HG03469 (cell line): ENCODE data around the gene TNRC18.
"Not testable (repeated sequence)": the region's sequence is repeated elsewhere in the genome, so short reads cannot be mapped to it uniquely, and the experiment has no call there.

Experiments
- ATAC-seq: cut with Tn5 transposase; IDR thresholded peaks from one replicate; pipeline ENCODE4 v1.9.1; 2021; ENCODE audit warnings: mild to moderate bottlenecking, moderate library complexity, moderate number of reproducible peaks; ENCODE audit not compliant: unreplicated experiment

The TNRC18 gene

DNA sequence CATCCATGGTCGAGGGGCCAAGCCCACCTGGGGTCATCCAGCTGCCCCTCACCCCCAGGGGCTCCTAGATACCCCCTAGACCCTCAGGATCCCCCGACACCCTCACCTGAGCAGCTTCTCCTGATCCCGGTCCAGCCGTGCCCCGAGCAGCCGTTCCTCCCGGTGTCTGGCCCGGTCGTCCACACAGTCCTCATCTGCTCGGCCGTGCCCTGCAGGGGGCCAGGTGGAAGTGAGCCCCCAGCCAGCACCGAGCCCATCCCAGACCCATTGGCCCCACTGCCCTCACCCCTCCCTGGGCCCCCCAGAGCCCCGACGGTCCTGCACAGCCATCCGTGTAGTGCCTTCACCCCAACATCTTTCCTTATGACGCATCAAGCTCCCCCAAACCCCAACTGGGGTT lies 45.8 kb downstream of the TNRC18 start:
- no peak for ATAC-seq

DNA sequence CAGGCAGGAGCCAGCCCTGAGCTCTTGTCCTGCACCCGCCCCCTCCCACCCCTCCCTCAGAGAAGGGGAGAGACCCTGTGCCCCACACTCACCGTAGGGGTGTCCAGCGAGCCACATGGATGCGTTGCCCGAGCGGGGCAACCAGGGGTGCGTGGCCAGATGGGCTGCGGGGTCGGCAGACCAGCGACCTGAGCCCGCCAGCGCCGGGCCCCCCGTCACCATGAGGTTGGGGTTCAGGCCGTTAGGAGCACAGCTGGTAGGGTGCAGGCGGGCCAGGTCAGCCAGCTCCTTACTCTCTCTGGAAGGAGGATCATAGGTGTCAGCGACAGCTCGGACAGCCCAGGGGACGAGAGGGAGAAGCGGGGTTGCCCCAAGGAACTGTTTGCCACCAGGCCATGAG lies 46.4 kb downstream of the TNRC18 start:
- ATAC-seq: no peak

DNA sequence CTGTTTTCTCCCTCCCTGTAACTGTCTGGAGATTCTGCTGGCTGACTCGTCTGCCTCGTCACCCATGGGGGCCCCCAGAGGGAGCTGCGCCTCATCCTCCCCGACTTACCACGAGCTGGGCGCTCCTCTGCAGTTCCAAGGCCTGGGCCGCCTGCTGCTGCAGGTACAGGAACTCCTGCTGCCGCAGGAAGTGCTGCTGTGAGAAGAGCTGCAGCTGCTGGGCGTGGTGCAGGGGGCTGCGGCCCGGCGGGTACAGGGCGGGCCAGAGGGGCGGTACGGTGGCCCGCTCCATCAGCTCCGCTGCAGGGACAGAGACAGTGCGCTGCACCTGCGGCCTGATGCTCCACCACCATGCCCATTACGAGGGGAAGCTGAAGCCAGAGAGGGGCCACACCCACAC lies 47.7 kb downstream of the TNRC18 start:
- no peak for ATAC-seq

DNA sequence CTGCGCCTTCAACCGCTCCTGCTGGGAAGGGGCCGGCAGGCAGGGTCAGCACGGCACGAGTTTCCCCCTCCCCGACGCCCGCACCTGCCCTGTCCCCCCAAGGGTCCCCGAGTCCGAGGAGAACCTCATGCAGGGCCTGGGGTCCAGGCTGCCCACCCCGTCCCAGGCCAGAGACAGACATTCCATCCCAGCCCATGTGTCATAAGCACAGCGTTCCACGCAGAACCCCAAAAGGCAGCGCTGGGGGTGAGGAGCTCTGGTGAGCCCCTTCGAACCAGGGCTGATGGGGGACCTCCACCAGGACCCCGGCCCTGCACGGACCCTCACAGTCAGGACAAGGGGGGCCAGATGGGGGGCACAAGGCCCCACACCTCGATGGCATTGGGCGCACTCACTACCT lies 49.2 kb downstream of the TNRC18 start:
- no peak for ATAC-seq

DNA sequence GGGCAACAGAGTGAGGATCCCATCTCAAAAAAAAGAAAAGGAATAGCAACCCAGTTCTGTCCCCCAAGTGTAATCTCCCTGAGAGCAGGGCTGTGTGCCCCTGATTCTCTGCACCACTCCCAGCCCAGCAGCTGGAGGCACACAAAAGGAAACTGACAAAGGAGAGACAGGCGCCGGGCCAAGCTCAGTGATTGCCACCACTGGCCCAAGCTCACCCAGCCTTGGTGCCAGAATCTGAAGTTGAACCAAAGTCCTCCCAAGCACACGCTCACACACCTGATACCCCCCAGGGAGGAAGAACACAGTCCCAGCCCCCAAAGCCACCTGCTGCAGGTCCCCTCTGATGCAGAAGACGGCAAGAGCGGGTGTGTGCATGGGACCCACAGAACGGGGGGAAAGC lies 50.3 kb downstream of the TNRC18 start:
- ATAC-seq: no peak

DNA sequence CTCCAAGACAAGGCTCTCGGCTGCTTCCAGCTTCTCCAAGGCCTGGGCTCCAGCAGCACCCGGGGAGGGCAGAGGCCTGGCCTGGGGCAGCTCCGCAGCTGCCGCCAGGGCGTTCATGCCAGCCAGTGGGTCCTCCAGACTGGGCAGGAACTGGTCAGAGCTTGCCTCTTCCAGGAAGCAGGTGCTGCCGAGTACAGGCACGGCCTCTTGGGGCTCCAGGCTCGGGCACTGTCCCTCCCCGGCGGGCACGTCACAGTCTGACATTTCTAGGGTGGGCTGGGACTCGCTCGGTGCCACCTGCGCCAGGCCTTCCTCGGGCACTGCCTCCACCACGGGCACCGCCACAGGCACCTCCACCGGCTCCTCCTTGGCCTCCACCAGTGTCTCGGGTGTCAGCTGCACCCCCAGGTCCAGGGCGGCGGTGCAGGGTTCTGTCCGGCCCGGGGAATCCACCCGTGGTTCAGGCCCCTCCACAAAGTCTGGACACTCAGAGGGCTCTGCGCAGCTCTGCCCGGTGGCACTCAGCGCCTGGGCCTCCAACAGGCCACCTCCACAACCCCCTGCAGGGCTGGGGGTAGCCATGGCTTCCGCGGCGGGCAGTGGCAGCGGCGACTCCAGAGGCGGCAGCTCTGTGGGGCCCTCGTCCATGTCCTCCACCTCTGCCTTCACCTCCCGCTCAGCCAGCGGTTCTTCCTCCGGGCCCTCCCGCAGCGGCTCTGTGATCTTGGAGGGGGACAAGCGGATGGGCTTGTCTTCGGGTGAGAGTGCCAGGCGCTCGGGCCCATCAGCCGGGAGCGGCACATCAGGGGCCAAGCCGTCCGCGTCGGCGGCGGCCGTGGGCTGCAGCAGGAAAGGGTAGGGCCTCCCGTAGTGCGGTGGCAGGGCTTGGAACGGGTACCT lies 52.9 kb downstream of the TNRC18 start:
- no peak for ATAC-seq

DNA sequence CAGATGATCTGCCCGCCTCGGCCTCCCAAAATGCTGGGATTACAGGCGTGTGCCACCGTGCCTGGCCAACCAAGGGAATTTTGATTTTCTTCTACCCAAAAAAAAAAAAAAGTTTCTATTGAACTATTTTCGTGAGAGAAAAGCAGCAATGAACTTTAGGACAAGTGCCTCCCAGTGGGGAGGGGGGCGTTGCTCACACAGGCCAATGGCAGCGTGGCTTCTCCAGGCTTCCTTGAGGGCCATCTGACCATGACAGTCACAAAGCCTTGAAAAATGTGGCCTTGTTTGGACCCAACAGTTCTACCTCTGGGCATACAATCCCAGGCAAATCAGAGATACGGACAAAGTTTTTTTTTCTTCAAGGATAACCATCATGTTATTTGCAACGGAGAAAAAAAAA lies 56.0 kb downstream of the TNRC18 start:
- no peak for ATAC-seq

DNA sequence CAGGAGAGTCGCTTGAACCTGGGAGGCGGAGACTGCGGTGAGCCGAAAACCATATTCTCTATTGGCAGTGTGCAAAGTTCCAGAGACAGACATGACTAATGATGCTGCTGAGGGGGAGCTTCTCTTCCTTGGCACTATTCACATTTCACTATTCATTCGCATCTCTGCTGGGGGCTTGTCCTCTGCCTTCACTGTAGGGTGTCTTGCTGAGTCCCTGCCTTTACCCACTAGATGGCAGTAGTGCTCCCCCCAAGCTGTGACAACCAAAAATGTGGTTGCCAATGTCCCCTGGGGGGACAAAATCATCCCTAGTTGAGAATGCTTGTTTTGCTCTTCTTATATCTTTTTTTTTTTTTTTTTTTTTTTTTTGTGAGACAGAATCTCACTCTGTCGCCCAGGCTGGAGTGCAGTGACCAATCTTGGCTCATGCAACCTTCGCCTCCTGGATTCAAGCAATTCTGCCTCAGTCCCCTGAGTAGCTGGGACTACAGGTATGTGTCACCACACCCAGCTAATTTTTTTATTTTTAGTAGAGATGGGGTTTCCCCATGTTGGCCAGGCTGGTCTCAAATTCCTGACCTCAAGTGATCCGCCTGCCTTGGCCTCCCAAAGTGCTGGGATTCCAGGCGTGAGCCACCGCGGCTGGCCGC lies 57.5 kb downstream of the TNRC18 start:
- ATAC-seq: not testable (repeated sequence)

- ATAC-seq: no peak
These were observed 59.9 kb downstream of the TNRC18 start for GRCh38 chr7:5363729-5364128.

- ATAC-seq: no peak
These were observed 61.2 kb downstream of the TNRC18 start for GRCh38 chr7:5362466-5362865.

DNA sequence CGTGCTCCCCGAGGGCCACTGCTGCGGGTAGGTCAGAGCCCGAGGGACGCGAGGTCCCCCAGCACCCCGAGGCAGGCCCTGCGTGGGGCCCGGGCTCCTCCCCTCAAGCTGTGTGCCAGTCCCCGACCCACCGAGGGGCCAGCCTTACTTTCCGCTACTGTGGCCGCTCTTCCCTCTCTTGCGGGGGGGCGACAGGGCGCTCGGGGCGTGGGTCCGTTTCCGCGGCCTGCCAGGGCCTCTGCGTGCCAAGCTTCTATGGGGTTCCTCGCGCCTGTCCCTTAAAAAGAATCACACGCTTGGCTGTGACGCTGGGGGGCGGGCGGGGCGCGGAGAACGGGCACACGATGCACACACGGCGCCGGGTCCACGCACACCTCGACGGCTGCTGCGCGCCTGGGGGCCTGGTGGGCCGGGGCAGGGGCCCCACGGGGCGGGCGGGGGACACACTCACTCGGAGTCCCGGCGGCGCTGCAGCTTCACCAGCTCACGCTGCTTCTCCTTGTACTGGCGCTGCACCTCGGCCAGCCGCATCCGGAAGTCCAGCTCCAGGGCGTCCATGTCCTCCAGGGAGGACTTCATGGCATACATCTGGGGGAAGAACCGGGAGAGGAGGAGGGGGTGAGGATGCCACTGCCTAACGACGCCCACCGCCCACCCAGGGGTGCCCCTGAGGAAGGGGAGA lies 62.0 kb downstream of the TNRC18 start:
- ATAC-seq: no peak

DNA sequence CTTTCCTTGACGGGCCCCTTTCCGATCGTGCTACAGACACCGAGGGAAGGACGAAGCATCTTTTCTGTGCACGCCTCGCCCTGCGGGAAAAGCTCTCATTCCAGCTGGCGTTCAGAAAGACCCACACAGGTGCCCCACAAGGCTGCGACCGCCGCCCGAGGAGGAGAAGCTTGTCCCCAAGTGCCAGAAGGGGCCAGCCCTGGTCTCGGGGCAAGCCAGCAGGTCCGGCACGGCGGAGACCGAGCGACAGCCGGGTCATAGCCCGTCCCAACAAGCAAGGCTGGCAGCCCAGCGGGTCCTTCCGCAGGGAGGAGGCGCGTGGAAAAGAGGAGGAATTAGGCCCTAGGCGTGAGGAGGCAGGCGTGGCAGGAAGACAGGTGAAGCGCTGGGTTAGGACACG lies 62.7 kb downstream of the TNRC18 start:
- ATAC-seq: no peak

DNA sequence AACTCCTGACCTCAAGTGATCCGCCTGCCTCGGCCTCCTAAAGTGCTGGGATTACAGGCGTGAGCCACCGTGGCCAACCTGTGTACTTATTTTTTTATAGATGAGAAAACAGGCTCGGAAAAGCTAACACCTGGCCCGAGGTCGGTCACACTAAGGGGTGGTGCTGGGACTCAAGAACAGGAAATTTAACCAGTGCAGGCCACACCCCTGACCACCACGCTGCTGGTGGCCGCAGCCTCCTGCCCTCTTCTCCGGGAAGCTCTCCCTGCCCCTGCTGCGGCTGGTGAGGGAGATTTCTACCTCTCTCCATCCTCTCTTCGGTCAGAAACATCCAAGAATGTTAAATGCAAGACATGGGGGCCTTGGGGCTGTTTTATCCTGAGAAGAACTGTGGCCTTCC lies 63.2 kb downstream of the TNRC18 start:
- no peak for ATAC-seq

GRCh38 chr7:5360021-5360420 lies 63.6 kb downstream of the TNRC18 start:
- not testable (repeated sequence) for ATAC-seq

DNA sequence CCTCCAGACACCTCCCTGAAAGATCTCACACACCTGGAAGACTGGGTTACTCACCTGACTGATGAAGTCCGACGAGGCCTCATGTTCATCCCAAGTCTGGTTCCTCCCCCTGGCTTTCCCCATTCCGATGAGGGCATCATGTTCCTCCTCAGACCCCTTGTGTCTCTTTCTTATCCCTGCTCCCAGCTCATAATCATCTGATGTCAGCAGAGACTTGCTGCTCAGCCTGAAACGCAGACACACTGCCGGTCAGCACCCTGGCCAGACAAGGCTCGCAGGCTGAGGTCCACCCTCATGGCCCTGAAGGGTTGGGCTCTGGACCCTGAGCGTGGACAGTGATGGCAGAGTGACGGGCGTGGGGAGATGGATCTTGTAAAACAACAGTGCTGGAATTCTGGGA lies 64.3 kb downstream of the TNRC18 start:
- ATAC-seq: no peak

DNA sequence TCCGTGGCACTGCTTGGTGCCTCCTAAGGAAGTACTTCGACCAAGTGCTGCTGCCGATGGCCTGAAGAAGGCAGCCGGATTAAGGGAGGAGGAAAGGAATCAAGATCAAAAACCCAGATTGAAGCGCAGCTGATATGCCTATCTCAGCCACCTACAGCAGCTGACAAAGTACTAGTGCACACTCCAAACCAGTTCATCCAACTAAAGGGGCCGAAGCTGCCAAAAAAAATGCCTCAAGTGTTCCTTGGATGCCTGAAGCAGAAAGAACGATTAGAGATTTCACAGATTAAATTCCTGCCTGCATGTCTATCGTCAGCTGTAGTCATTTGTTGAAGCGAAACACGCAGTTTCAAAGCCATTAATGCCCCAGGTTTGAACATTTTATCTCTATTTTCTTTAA lies 65.7 kb downstream of the TNRC18 start:
- no peak for ATAC-seq

GRCh38 chr7:5356751-5357119 lies 66.9 kb downstream of the TNRC18 start:
- no peak for ATAC-seq

DNA sequence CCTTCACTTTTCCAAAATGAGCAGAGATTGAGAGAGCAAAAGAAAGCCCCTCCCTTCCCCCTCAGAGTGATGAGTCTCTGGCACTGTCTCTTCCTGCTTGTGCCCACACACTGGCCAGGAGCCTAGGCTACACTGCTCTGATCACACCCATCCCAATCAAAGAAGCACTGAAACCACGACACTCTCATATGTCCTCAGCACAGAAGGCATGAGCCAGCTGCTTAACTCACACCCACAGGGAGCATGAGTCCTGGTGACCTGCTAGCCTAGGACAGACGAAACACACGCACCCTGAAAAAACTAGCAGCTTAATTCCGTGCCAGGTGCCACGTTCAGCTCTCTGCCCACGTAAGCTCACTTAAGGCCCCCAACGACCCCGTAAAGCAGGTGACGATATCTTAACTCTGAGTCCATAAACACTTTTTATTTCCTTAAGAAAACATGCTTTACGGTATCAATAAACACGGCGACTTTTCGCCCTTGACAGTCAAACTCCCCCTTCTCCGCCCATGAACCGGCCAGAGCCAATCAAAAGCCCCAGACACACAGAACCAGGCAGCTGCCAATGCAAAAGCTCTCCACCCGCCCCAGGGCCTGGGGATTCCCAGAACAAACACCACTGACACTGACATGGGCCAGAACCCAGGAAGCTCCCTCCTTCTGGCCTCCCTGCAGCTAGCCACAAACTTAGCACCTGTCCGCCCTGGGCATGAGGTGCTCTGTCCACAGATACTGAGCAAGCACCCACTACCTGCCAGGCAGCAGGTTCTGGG lies 69.0 kb downstream of the TNRC18 start:
- ATAC-seq: no peak

DNA sequence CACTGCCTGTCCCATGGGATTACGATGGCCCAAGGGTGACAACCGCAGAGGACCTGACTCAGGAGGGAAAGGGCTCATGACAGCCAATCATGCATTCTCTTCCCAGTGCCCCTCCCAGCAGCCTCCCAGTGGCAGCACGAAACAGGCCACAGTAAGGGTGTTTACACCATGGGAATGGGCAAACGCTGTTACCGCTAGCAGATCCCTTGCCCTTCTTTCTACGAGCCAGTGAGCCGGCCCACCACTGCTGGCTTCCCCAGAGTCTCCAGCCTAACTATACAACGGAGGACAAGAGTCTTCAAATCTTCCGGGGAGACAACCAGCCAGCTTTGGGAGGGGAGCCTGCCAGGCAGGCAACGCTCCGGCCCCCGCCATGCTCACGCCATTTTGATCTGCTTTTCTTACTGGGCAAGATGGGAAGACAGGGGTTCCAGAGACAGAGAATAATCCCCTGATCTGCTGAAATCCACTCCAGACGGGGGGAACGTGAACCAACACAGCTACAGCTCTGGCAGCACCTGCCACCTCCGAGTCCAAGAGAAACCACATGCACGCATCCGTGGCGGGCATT lies 71.1 kb downstream of the TNRC18 start:
- no peak for ATAC-seq

DNA sequence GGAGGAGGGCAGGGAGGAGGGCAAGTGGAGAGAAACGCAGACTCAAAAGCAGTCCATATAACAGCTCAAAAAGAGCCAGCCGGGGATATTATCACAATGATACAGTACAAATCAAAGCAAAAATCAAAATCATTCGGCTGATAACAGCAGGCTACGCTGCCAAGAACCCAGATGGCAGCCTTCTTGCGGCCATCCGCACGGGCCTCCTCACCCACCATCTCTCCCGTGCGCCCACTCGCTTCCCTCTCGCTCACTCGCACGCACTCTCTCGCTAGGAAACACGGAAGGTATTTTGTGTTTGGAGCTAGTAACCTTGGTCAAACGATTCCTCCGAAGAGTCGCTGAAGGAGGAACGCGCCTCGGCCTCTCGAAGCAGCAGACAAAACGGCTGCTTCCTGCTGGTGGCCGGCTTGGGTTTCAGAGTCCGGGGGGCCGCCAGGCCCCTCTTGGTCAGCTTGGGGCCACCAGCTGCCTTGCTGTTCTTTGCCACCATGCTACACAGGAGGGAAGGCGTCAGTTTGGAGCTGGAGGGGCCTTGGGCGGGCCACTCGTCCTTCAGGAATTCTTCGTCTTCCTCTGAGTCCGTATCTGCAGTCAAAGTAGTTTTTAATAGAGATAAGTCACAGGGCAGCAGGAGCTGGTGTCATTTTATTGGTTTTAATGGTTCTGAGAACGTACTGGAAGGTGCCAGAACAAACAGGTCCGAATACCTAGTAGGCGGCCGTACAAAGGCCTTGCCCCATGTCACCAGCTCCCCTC lies 71.9 kb downstream of the TNRC18 start:
- no peak for ATAC-seq
